Thyroid gland (tissue), 4 donors: ENCODE measurements around the gene RHO. TPM values are rescaled to one million over a fixed set of nuclear protein-coding genes. Genes with fewer than 3 reads are reported as not detected.
"Not testable (repeated sequence)": the region's sequence is repeated elsewhere in the genome, so short reads cannot be mapped to it uniquely, and the experiment has no call there.

ENCODE experiments used
- DNase-seq, 2 donors: peaks; one replicate each; pipeline ENCODE4 v3.0.0-alpha.2; 2019
- H3K27ac ChIP-seq, 3 donors: fragments of 200-600 bp; sonication (generic); 1 replicate in 2 of 3; 2 replicates in 1 of 3; pipeline ENCODE4 v1.5.1; 2016 to 2019; ENCODE audit warnings: mild to moderate bottlenecking in 1 of 3, moderate library complexity in 1 of 3
- H3K27me3 ChIP-seq: fragments of 200-600 bp; sonication (generic); one replicate; pipeline ENCODE4 v1.5.1; 2019
- H3K36me3 ChIP-seq, 2 donors: fragments of 200-600 bp; sonication (generic); one replicate each; pipeline ENCODE4 v1.5.1; 2016 to 2019
- H3K4me1 ChIP-seq, 2 donors: fragments of 200-600 bp; sonication (generic); one replicate each; pipeline ENCODE4 v1.5.1; 2017 to 2019
- H3K4me3 ChIP-seq, 3 donors: fragments of 200-600 bp; sonication (generic); replicated peaks in 1 of 3; 1 replicate in 2 of 3; 2 replicates in 1 of 3; pipeline ENCODE4 v1.5.1; 2016; ENCODE audit warnings: mild to moderate bottlenecking in 1 of 3
- H3K9me3 ChIP-seq: fragments of 200-600 bp; sonication (generic); one replicate; pipeline ENCODE4 v1.5.1; 2017
- POLR2A ChIP-seq, 2 donors: fragments of 450-650 bp; IDR thresholded peaks; one replicate each; pipeline ENCODE4 v1.6.1; 2017; ENCODE audit warnings: antibody characterized with exemption in 2 of 2, mild to moderate bottlenecking in 2 of 2, moderate library complexity in 1 of 2
- WGBS, 2 donors: methylation state at CpG; one replicate each; pipeline ENCODE4 v1.1.5; 2017; 5-methylcytosine and 5-hydroxymethylcytosine counted together
- intact Hi-C: fragments of 100-400 bp; cut with DNase I; formaldehyde crosslinking; loops from one replicate; pipeline ENCODE4 v1.15.1; 2023
- total RNA-seq, 4 donors: library from RNA; depleted of rRNA; stranded (reverse); fragments of >200 nt; gene quantifications; one replicate each; pipeline ENCODE4 v1.2.3, GENCODE V29; 2016
- TF ChIP-seq, protein P1 (sequence below), 6 experiments: fragments of 200-600 bp in 3 of 6; fragments of 450-650 bp in 3 of 6; sonication (generic) in 3 of 6; IDR thresholded peaks; one replicate each; pipeline ENCODE4 v1.5.1; 2016 to 2019; ENCODE audit warnings: antibody characterized with exemption in 6 of 6, mild to moderate bottlenecking in 2 of 6, inconsistent platforms in 1 of 6, moderate library complexity in 1 of 6

RHO gene
- total RNA-seq, 4 donors from 2014 or later: not detected

DNA sequence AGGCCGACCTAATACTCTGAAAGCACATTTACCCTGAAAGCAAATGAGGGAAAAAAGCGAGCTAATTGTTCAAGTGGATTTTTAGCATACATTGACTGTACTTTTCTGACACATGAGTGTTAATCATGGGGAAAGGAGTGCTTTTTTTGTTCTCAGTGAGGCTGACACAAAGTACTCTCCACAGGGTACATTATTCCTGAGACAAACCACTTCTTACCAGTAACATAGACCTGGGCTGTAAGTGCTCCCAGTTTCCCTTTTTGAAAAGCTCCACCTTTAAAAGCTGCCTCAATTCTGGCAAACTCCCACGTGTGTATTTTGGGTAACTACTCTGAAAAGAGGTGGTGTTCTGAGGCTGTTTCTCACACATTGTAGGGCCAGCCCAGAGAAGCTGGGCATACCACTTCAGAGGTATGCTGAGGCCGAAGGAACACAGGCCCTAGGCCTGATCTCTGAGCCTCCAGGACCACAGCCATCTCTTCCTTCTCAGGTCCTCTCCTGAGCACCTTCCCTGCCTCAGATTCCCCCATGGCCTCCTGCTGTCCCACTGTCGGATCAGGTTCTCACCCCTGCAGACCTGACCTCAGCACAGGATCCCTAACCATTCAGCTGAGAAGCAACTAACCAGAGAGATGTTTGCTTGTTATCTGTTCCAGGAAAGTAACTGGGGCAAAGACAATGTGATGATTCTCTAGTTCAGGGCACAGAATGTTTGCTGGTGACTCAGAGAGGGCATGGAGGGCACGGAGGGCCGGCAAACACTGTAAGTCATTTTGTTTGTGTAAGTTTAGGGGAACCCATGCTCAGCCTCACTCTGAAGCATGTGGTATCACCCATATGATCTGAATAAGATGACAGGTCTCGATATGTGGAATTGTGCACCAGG is 29.6 kb upstream of the RHO start:
- H3K36me3 ChIP-seq: peaks cover 4 to 18% of the 10 kb centered on the region in 2 donors
- intact Hi-C loops: loop anchor here (10.0 kb wide), 1 partner anchor 126 kb away; no protein-coding TSS in a partner anchor
- not testable (repeated sequence) for H3K27me3 ChIP-seq, H3K4me3 ChIP-seq, H3K9me3 ChIP-seq
- DNase-seq: peak; percentile 29 to 46
- WGBS, 2 donors: 58 to 69% methylated on average over 6 to 8 of the region's 8 CpGs
- peaks cover 0 to 38% of the 10 kb centered on the region in 2 donors for H3K4me1 ChIP-seq
- peak overlapping the region in 1 of 3 donors; percentile 30 for H3K27ac ChIP-seq

DNA sequence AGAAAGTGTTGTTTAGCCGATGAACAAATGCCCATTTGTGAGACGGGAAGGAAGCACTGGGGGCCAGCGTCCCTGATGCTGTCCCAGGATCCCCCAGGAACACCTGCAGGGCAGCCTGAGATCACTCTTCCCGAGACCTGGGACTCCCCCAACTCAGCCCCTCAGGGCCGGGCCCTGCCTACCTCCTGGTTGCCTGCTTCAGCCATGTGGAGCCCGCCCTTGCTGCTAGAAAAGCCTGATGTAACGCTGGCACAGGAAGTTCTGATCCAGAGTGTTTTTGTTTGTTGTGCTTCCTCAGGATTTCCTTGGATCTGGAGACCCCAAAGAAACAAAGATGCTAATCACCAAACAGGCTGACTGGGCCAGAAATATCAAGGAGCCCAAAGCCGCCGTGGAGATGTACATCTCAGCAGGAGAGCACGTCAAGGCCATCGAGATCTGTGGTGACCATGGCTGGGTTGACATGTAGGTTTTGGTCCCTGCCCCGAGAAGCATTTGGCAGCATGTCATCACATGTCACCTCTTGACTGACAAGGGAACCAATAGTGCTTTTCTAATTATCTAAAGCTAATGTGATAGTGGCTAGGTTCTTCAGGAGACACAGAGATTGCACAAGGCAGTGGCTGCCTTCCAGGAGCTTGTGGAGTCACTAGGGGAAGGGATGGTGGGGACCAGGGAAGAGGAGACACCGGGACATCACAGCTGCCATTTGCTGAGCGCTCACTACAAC is 28.7 kb upstream of the RHO start:
- DNase-seq, H3K9me3 ChIP-seq, H3K27me3 ChIP-seq, H3K4me3 ChIP-seq: not testable (repeated sequence)
- peak overlapping the region in 1 of 3 donors; percentile 8 for H3K27ac ChIP-seq
- intact Hi-C loops: loop anchor here (10.0 kb wide), 2 partner anchors 125 to 435 kb away; no protein-coding TSS in a partner anchor
- 73 to 87% methylated on average over 7 to 8 of the region's 14 CpGs for WGBS, 2 donors
- peaks cover 0 to 30% of the 10 kb centered on the region in 2 donors for H3K4me1 ChIP-seq
- peaks cover 4 to 23% of the 10 kb centered on the region in 2 donors for H3K36me3 ChIP-seq

DNA sequence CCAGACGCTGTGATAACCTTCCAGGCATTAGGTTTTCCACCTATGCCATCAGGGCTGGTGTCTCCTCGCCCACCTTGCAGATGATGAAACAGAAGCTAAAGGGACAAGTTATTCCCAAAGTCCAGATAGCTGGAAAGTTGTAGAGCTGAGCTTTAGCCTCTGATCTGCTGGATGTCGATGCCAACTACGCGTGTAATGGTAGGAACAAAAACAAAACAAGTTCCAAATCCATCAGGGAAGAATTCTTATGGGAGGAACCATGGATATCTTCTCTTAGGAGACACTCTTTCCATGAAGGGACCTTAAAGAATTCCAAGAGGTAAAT is 28.1 kb upstream of the RHO start:
- peaks cover 0 to 30% of the 10 kb centered on the region in 2 donors for H3K4me1 ChIP-seq
- WGBS, 2 donors: 89 to 97% methylated on average over 5 of the region's 5 CpGs
- TF ChIP-seq POLR2A (IDR thresholded peaks at IDR 0.05): no peak
- TF ChIP-seq, protein P1, sequence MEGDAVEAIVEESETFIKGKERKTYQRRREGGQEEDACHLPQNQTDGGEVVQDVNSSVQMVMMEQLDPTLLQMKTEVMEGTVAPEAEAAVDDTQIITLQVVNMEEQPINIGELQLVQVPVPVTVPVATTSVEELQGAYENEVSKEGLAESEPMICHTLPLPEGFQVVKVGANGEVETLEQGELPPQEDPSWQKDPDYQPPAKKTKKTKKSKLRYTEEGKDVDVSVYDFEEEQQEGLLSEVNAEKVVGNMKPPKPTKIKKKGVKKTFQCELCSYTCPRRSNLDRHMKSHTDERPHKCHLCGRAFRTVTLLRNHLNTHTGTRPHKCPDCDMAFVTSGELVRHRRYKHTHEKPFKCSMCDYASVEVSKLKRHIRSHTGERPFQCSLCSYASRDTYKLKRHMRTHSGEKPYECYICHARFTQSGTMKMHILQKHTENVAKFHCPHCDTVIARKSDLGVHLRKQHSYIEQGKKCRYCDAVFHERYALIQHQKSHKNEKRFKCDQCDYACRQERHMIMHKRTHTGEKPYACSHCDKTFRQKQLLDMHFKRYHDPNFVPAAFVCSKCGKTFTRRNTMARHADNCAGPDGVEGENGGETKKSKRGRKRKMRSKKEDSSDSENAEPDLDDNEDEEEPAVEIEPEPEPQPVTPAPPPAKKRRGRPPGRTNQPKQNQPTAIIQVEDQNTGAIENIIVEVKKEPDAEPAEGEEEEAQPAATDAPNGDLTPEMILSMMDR (IDR thresholded peaks at IDR 0.05): no peak
- H3K27ac ChIP-seq: peak overlapping the region in 1 of 3 donors; percentile 8
- no peak for DNase-seq
- no peak overlapping the region for H3K4me3 ChIP-seq
- H3K36me3 ChIP-seq: peaks cover 4 to 23% of the 10 kb centered on the region in 2 donors
- H3K9me3 ChIP-seq: no peaks in the 10 kb centered on the region
- intact Hi-C loops: loop anchor here (10.0 kb wide), 1 partner anchor 435 kb away; no protein-coding TSS in a partner anchor
- no peaks in the 10 kb centered on the region for H3K27me3 ChIP-seq

DNA sequence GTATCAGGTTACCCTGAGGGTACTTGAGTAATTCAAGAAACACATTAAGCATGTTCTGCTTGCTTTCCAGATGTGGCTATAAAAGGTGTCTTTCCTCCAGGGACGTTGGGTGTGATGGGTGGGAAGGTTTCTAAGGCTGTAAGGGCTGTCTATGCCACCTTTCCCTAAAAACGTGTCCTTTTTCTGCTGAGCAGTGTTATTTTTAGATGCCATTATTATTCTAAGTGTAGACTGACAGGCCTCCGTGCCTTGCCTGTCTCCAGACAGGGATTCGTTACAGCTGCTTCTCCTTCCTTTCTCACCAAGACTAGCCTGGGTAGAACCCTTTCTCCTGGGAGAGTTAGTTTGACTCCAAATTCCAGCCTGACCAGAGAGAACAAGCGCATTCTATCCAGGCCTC is 26.8 kb upstream of the RHO start:
- H3K9me3 ChIP-seq: no peaks in the 10 kb centered on the region
- DNase-seq: no peak
- intact Hi-C loops: loop anchor here (10.0 kb wide), 1 partner anchor 433 kb away; no protein-coding TSS in a partner anchor
- H3K27ac ChIP-seq: no peak overlapping the region
- WGBS, 2 donors: 83 to 87% methylated on average over 5 of the region's 5 CpGs
- H3K36me3 ChIP-seq: peaks cover 4 to 23% of the 10 kb centered on the region in 2 donors
- H3K4me1 ChIP-seq: peaks cover 0 to 34% of the 10 kb centered on the region in 2 donors
- H3K27me3 ChIP-seq: no peaks in the 10 kb centered on the region
- TF ChIP-seq, protein P1 (IDR thresholded peaks at IDR 0.05): no peak
- TF ChIP-seq POLR2A (IDR thresholded peaks at IDR 0.05): no peak
- H3K4me3 ChIP-seq: no peak overlapping the region

DNA sequence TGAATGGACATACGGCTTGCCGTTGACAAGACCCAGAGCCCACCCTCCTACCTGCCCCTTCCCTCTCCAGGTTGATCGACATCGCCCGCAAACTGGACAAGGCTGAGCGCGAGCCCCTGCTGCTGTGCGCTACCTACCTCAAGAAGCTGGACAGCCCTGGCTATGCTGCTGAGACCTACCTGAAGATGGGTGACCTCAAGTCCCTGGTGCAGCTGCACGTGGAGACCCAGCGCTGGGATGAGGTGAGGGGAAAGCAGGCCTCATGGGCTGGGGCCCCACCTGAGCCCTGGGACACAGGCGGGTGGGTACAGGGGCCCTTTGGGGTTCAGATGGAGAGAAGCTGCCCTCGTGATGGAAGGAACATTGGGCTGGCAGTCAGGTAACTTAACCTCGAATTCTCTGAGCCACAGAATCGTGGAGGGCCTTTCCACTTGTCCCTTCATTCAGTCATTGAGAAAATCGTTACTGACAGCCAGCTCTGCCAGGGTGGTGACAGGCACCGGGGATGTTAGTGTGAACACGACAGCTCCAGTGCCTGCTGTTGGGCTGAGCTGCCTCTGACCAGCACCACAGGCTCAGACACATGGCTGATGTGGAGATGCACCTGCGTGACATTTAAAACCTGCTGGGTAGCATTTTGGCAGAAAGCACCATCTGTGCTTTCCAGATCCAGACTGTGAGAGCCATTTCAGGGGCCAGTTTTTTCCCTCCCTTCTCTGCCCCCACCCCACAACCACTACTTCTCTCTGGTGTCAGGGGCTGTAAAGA is 25.6 kb upstream of the RHO start:
- intact Hi-C loops: loop anchor here (10.0 kb wide), 1 partner anchor 432 kb away; no protein-coding TSS in a partner anchor
- no peaks in the 10 kb centered on the region for H3K9me3 ChIP-seq
- no peak overlapping the region for H3K27ac ChIP-seq

More for the DNA sequence above, 25.6 kb upstream of the RHO start:
- Histone ChIP-seq H3K4me1 (peaks cover 0 to 30% of the 10 kb centered on the region in 2 donors), H3K4me3 (no peak overlapping the region), H3K36me3 (peaks cover 4 to 29% of the 10 kb centered on the region in 2 donors), H3K27me3 (no peaks in the 10 kb centered on the region)
- 94 to 95% methylated on average over 13 to 17 of the region's 18 CpGs for WGBS, 2 donors
- DNase-seq: no peak
- TF ChIP-seq, protein P1 (IDR thresholded peaks at IDR 0.05): no peak
- no peak for TF ChIP-seq POLR2A (IDR thresholded peaks at IDR 0.05)
